HG03060 (cell line): ENCODE results near the gene PSPH.
"Not testable (repeated sequence)": the region's sequence is repeated elsewhere in the genome, so short reads cannot be mapped to it uniquely, and the experiment has no call there.

Source experiments
- ATAC-seq: cut with Tn5 transposase; IDR thresholded peaks from one replicate; pipeline ENCODE4 v1.9.1; 2021; ENCODE audit warnings: low read depth, moderate number of reproducible peaks; ENCODE audit not compliant: unreplicated experiment

The PSPH gene

DNA sequence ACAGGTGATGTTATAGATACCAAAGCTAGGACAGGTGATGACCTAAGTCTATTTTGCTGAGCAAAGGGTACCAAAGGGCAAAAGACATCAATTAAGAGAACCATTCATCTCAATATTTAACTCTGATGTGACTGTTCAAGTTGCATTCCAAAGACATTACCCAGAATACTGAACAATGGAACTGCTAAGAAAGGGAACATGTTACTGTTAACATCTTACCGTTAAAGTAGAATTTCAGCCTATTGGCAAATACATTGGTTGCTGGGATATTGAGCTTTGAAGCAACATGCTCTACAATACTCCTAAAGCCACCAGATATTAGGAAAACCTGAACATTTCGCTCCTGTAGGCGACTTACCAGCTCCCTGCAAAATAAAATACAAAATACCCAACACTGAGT, 34.2 kb downstream of the PSPH start:
- not testable (repeated sequence) for ATAC-seq

DNA sequence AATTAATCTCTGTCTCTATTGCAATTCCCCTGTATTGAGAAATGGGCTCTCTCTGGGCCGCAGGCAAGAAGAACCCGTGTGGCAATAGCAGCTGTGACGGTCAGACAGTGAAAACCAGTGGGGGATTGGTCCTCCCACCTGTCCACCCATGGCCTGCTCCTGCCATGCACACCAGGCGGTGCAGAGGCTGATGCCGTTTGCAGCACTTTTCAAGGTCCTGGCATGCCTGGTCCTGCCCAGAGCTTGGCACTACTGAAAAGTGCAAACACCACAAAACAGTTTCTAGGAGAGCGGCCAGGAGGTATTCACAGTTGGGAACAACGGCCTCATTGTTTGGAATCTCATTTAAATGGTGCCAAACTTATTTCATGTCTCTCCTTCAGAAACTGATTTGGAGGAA, 41.5 kb downstream of the PSPH start:
- ATAC-seq = no peak

DNA sequence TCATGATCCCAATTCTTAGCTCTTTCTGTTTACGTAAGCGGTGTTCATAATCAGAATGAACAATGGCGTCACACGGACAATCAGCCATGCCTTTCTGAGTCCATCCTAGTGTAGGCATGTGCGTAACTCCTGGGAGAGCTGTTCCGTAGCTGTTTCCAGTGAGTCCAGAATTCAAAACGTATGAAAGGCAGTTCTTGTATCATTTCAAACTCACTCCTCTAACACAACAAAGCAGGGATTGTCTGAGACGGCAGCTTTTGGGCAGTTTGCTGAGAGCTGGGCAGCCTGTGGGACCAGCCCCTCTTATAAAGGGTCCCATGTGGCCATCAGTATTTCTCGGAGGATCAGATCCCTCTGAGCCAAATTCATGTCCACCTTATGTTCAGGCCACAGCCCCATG, 43.4 kb downstream of the PSPH start:
- ATAC-seq = no peak

DNA sequence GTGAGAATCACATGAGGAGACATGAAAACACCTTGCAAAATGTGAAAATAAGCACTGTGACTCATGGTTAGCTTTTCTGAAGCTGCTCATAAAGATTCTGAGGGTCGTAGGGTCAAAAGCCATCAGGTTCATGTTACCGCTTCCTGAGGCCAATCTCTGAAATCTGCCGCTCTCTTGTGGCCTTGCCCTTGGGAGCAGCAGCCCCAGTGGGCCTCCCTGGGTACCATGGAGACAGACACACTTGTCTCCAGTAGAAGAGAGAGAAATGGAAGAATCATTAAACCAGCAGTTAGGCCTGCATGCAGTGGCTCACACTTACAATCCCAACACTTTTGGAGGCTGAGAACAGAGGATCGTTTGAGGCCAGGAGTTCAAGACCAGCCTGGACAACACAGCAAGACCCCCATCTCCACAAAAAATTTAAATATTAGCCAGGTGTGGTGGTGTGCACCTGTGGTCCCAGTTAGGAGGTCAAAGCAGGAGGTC, 44.0 kb downstream of the PSPH start:
- no peak for ATAC-seq

DNA sequence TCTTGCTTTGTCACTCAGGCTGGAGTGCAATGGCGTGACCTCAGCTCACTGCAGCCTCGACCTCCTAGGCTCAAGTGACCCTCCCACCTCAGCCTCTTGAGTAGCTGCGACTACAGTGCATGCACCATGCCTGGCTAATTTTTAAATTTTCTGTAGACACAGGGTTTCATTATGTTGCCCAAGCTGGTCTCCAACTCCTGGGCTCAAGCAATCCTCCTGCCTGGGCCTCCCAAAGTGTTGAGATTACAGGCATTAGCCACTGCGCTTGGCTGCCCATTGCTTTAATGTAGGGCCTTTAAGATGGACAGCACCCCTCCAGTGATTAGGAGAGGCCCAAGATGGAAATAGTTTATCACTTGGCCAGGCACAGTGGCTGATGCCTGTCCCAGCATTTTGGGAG, 47.5 kb downstream of the PSPH start:
- ATAC-seq = no peak

DNA sequence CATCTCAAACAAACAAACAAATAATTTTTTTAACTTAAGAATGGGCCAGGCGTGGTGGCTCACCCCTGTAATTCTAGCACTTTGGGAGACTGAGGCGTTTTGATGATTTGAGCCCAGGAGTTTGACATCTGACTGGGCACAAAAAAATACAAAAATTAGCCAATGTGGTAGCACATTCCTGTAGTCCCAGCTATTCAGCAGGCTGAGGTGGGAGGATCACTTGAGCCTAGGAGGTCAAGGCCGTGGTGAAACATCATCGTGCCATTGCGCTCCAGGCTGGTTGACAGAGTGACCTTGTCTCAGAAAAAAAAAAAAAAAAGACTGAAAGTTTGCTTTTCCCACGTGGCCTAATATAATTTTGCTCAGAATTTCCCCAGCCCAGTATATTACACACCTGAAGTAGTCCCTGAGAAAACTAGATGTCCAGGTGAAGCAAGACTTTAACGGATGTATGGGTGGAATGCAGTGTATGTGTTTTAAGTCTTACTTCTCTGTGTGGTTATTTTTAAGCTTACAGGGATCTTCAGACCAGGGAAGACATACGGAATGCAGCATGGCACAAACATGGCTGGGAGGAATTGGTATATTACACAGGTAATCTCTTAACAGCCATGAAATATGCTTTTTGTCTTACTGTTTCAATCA, 54.3 kb downstream of the PSPH start:
- ATAC-seq = no peak

DNA sequence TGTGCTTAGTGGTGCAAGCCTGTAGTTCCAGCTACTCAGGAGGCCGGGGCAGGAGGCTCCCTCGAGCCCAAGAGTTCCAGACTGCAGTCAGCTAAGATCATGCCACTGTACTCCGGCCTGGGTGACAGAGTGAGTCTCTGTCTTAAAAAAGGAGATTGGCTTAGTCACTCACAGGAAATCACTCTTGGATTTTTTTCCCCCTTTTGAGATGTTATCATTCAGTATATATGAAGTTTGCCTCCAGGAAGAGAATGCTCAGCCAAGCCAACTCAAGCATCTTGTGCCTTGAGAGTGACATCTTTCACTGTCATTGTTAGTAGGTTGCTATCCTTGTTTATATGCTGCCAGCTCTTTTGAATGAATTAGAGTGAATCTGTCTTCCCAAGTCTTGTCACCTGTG, 58.9 kb downstream of the PSPH start:
- ATAC-seq = no peak

DNA sequence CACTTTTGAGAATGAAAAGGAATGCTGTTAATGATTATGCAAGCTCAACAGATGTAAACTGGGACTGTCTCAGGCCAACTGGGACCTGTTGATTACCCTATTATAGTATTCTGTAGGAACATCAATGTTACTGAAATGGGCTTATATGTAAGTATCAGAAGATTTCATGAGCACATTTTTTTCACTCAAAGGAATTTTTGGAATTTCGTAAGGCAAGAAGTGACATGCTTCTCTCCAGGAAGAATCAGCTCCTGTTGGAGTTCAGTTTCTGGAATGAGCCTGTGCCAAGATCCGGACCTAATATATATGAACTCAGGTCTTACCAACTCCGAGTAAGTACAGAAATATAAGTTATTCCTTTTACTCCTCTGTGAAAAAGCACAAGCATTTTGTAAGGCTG, 67.7 kb downstream of the PSPH start:
- ATAC-seq = no peak

DNA sequence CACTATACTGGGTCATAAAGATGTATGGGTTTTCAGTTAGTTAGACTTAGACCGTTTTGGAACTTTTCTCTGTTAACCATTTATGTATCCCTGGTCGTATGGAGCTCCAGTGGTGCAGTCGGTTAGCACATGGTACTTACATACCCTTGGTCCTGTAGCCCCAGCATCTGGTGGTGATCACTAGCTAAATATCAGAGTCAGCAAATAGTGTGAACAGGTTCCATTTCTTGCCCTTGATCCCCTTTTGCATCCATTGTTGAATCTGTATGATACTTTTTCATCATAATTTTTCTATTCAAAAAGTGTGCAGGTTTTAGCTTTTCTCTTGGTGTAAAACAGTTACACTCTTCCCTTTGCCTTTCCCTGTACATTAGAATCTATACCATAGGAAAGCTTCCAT, 71.0 kb downstream of the PSPH start:
- no peak for ATAC-seq

DNA sequence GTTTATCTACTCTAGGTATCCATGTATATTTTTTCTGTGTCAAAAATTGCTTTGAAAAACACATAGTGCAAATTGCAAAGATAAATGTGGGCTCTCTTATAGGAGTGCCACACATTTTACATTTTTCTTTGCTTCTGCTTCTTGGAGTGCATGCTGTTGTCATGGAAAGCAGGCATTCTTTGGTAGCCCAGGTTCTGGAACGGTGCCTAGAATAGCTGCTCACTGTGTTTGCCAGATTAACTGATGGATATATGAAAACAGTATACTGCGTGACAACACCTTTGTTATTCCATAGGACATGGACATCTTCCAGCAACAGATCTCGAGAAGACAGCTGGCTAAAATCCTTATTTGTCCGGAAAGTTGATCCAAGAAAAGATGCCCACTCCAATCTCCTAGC, 73.4 kb downstream of the PSPH start:
- ATAC-seq = no peak

DNA sequence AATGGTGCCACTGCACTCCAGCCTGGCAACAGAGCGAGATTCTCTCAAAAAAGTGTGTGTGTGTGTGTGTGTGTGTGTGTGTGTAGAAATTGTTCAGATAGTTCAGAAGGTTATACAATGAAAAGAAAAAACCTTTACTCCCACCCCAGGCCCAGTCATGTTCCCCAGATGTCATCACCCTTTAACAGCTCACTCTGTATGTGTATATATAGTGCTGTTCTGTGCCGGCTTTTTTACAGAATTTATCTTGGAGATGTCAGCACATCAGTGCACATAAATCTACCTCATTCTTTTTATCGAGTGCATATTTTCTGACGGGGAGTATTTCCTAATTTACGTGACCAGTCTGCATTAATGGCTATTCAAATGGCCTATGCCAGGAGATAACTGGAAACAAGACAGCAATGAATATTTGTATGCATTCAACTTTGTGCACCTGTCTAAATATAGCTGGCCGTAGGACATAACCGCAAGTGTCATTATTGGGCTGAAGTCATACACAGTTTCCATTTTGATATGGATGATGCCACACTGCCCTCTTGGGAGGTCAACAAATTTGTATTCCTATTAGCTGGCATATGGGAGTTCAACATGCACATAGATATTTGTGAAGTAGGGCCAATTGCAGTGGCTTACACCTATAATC, 75.1 kb downstream of the PSPH start:
- ATAC-seq = no peak

DNA sequence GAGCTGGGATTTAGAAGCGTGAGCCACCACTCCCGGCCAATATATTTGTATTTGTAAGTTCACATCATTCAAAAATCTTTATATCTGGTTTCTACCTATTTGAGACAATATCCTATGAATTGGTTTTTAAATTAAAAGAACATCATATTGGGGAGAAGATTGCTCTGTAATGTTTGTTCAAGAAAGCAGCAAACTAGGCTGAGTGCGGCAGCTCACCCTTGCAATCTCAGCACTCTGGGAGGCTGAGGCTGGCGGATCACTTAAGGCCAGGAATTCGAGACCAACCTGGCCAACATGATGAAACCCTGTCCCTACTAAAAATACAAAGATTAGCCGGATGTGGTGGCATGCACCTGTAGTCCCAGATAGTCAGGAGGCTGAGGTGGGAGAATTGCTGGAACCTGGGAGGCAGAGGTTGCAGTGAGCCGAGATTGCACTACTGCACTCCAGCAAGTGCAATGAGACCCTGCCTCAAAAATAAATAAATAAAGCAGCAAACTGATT, 77.4 kb downstream of the PSPH start:
- ATAC-seq = no peak

DNA sequence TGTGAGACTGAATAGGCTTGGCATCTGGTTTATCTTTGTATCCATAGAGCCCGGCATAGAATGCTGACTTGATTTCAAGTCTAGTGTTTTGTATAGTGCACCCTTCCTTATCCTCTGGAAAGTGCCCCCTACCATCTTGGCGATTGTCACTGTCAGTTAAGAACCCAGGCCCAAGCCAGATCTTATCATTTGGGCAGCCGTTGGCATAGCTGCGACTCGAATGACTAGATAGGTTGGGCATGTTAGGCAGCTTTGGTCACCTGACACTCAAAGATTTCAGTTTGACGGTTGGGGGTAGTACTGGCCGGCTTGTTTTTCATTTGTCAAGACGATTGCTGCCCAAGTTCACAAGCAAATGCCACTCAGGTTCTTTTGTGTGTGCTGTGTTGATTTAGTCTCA, 80.3 kb downstream of the PSPH start:
- ATAC-seq = no peak

DNA sequence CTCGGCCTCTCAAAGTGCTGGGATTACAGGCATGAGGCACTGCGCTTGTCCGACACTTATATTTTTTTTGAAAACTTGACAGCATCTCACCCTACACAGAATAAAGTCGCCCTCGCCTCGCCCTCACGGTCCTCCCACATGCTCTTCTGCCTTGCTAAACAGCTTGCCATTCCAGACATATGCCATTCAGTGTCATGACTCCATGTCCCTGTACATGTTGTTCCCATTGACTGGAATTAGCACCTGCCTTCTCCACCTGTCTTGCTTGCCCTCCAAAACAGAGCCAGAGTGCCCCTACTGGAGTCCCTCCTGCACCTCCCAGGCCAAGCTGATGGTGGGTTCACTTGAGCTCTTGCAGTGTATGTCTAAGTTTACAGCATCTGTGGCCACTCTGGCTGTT, 80.7 kb downstream of the PSPH start:
- ATAC-seq = no peak

DNA sequence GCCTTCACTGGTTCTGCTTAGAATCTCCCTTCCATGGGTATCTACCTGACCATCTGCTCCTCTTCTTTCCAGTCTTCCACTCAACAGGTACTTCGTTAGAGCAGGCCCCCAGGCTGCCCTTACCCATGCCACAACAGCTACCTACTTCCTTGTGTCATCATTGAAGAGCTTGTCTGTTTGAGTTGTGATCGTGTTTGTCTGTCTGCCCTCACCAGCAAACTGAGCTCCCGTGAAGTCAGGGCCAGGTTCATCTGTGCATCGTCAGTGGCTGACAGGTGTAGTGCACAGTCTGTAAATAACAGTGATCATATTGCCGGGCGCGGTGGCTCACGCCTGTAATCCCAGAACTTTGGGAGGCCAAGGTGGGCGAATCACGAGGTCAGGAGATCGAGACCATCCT, 81.9 kb downstream of the PSPH start:
- no peak for ATAC-seq

DNA sequence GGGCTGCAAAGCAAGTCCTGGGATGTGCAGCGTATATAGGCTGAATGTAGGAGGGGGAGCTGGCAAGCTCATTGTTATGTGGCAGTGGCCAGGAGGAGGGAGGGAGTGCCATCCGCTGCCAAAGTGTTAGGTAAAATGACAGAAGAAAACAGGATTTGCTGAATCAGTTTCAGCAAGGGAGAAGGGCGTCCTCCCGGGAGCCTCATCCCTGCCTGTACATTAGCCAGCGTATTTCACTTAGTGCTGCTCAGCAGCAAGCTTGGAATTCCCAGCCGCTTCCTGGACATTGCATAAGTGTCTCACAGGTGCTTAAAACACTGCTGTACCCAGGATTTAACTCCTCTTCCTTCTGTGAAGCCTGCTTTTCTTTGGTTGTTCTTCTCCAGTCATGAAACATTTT, 84.4 kb downstream of the PSPH start:
- no peak for ATAC-seq

DNA sequence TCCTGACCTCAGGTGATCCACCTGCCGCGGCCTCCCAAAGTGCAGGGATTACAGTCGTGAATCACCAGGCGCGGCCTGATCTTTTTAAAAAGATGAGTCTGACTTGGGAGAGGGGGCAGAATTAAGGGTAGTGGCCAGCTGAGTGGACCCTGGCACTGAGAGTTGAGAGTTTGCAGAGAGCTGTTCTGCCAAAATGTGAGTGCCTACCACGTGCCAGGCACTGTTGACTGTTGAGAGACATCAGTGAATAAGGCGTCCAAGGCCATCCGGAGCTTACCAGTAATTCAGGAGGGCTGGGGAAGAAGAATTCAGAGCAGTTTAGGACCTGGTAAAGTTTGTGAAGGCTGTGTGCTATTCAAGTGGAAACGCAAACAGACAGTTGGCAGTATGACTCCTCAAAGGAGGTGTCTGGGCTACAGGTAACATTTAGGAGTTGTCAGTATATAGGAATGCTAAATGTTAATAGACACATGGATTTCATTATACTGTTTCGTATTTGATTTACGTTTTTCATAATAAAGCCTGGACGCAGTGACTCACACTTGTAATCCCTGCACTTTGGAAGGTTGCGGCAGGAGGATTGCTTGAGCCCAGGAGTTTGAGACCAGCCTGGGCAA, 85.3 kb downstream of the PSPH start:
- ATAC-seq = no peak

DNA sequence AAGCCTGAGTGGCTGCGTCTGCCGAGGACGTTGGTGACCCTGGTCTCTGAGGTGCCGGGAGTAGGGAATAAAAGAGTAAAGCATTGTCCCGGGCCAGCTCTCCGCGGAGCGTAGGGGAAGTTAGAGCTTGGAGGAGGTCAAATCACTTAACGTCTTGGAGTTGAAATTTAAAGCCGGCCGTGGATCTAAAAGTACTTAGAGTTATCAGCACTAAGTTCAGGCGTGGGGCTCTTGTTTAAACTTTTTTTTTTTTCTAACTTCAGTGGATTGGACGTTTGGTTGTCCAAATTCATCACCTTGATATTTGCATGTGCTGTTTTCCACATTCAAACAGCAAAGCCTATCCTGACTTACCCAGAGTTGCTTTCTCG, 86.2 kb downstream of the PSPH start:
- no peak for ATAC-seq

DNA sequence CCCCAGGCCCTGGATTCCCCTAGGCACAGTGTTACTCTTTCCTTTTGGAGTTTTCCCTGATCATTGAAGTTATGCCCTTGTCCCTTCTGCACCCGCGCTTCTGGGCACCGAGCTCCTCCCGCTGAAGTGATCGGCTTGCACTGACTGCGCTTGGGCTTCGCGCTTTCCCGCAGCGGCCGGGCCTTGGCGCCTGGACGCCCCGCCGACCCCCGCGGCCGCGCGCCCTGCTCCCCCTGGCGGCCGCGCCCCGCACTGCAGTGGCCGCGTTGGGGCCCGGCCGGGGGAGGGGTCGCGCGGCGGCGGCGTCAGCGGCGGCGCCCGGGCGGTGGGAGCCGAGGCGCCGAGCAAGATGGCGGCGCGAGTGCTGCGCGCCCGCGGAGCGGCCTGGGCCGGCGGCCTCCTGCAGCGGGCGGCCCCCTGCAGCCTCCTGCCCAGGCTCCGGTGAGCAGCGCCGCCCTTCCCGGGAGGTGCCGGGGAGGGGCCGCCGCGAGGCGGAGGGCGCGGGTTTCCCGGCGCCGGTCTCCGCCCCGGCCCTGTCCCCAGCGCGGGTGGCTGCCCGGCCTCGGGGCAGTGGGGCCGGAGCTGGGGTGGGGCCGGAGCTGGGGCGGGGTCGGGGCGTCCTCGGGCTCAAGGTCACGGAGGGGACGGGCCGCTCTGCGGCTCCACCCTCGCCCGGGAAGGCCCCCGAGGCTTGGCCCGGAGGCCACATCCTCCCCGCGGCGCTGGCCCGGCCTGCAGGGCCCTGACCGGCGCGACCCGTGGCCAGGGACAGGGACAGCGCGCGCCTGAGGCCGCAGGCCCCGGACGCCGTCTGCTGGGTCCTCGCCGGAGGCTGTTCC, 86.8 kb downstream of the PSPH start, which contains the start of gene NIPSNAP2:
TSS of gene NIPSNAP2 (plus strand) at position 325 of the 839 bp plus-strand sequence. CDS start at position 350, 25 bp downstream.
- ATAC-seq = no peak

DNA sequence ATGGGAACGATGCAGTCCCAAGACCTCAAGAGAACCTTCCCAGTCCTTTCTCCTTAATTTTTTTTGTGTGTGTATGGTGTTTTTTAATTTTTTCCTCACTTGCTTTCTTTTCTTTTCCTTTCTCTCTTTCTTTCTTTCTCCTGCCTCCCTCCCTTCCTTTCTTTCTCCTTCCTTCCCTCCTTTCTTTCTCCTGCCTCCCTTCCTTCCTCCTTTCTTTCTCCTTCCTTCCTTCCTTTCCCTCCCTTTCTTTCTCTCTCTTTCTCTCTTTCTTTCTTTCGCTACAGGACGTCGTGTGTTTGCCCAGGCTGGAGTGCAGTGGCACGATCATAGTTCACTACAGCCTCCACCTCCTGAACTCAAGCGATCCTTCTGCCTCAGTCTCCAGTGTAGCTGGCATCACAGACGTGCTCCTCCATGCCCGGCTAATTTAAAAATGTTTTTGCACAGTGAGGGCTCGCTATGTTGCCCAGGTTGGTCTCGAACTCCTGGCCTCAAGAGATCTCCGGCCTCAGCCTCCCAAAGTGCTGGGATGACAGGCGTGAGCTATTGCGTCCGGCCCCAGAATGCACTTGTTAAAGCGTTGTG, 87.6 kb downstream of the PSPH start:
- ATAC-seq = no peak

DNA sequence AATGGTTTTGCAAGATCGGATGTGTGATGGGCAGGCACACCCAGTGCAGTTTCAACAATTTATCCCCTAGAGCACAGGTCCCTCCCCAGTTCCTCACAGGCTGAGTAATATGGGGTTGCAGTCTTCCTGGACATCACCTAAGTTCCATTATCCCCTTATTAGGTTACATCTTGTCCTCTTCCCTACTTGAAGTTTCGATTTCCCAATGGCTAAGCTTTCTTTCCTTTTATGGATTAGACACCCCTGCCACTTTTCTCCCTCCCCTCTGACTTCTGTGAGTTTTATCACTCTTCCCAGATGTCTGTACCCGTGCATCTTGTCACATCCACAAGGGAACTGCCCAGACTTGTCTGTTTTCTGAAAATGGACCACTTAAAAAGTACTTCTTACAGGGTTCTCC, 89.2 kb downstream of the PSPH start:
- no peak for ATAC-seq
